GM21423 (cell line): Measurements from ENCODE around the gene DNAJC2.
"Not testable (repeated sequence)": the region's sequence is repeated elsewhere in the genome, so short reads cannot be mapped to it uniquely, and the experiment has no call there.

ENCODE experiments used
- ATAC-seq: cut with Tn5 transposase; IDR thresholded peaks from one replicate; pipeline ENCODE4 v1.9.1; 2021; ENCODE audit warnings: mild to moderate bottlenecking, moderate library complexity; ENCODE audit not compliant: unreplicated experiment

The DNAJC2 gene

GRCh38 chr7:103343332-103343731 is 1.2 kb downstream of the DNAJC2 start:
- ATAC-seq, result no peak

DNA sequence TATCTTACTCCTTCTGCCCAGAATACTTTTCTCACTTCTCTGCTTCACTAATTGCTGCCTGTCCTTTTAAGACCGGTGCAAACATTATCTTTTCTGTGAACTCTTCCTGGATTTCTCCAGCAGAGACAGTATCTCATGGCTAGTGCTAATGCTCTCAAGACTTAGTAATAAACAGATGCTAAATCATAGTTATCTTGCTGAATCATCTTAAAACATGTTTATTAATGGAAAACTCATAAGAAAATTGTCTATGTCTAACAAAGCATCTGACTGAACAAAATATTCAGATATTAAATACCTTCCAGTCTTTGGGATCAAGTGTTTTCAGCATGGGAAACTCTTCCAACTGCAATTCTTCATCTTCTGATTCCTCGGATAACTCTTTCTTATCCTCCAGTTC is 3.1 kb downstream of the DNAJC2 start:
- no peak for ATAC-seq

GRCh38 chr7:103338864-103339263 is 5.7 kb downstream of the DNAJC2 start:
- ATAC-seq, result no peak

GRCh38 chr7:103336761-103337160 is 7.8 kb downstream of the DNAJC2 start:
- ATAC-seq, result no peak

DNA sequence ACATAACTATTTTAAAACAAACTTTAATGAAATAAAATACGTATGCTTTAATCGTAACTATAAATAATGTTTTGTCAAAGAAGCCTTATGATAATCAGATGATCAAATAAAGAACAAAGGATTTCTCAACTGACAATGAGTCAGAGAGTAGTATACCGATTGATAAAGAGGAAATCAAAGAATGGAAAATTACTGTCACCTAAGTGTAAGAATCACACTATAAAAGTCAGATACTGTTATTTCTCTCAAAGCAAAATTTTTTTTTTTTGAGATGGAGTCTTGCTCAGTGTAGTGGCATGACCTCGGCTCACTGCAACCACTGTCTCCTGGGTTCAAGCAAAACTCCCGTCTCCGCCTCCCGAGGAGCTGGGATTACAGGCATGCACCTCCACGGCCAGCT is 18.8 kb downstream of the DNAJC2 start:
- no peak for ATAC-seq

GRCh38 chr7:103317009-103317408 is 27.6 kb downstream of the DNAJC2 start:
- no peak for ATAC-seq

DNA sequence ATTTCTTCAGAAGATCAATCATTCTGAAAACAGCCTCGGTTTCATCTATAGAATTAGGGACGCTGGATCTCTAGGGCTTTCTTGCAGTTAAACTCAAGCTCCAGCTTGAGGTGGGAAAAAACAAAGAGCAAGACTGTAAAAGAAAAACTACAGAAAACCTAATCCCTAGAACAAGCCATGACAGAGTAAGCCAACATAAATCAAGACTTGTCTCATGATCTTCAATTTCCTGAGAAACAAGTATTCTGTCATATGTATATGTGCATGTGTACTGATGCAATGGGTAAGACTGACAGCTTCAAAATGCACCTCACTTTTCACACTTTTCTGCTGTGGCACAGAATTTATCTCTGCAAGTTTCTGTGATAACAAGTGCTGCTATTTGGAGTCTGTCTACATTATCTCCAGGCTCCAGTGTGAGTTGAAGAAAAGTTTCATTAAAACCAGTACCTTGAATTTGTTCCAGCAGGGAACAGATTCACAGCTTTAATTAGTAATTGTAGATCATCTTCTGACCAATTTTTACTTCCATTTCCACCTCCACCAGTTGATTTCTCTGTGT is 28.1 kb downstream of the DNAJC2 start:
- ATAC-seq, result no peak

DNA sequence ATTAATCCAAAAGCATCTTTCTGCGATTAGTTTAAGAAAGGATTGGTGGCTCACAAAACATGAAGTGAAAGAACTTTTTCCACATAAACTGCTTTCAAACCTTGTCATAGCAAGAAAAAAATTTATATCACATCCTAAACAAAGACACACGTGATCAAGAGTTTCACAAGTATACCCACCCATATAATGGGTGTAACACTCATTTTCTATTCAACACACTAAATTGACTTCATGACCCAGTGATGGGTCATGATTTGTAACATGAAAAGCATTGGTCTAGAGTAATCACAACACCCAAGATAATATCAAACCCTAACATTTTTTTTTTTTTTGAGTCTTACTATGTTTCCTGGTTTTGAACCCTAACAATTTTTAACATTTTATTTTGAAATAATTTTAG is 29.7 kb downstream of the DNAJC2 start:
- no peak for ATAC-seq

DNA sequence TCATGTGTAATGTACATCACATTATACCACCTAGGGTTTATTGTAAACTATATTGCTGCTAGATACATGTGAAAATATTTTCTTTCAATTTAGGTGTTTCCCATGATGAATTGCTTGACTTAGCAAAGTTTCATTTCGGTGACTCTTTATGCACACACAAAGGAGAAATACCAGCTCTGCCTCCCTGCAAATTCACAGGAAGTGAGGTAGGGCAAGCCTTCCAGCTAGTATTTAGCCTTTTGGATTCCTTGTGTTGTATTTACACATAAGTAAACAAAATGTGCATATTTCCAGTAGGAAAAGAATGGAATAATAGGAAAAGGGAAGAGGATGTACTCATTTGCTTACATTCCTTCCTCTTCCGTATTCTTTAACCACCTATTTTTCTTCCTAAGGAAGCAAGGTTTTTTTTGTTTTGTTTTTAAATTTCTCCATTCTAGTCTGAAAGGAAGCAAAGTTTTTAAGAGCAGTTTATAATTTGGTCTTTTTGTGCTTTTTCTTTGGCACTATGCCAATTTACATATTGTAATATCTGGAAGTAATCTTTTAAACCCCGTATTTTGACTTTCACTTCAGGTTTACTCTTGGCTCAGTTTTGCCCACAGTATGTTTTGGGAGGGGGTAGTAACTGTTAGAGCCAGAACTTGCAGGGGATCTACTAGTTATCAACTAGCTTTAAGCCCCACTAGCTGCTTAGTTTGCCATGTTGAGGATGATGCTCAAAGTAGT is 36.9 kb downstream of the DNAJC2 start:
- no peak for ATAC-seq

- ATAC-seq, result no peak
These were observed 43.1 kb downstream of the DNAJC2 start for GRCh38 chr7:103301441-103301840.

DNA sequence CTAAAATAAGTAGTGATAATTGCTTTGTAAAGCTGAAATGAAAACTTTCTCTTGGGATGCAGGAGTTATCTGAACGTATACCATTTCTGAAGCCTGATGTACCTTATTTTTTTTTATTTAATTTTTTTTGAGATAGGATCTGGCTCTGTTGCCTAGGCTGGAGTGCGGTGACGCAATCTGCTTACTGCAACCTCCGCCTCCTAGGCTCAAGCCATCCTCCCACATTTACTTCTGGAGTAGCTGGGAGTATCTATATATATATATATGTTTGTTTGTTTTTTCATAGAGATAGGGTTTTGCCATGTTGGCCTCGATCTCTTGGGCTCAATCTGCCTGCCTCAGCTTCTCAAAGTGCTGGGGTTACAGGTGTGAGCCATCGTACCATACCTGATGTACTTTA is 44.9 kb downstream of the DNAJC2 start:
- ATAC-seq, result no peak

GRCh38 chr7:103297837-103298179 is 46.8 kb downstream of the DNAJC2 start:
- ATAC-seq, result peak; percentile 8

GRCh38 chr7:103296901-103297836 is 47.4 kb downstream of the DNAJC2 start, which contains the start of gene PMPCB:
Gene PMPCB (plus strand): TSS chr7:103297435. CDS start chr7:103297460, 25 bp downstream.
- ATAC-seq, result peak; percentile 95

- no peak for ATAC-seq
These were observed 51.0 kb downstream of the DNAJC2 start for GRCh38 chr7:103293526-103293925.

DNA sequence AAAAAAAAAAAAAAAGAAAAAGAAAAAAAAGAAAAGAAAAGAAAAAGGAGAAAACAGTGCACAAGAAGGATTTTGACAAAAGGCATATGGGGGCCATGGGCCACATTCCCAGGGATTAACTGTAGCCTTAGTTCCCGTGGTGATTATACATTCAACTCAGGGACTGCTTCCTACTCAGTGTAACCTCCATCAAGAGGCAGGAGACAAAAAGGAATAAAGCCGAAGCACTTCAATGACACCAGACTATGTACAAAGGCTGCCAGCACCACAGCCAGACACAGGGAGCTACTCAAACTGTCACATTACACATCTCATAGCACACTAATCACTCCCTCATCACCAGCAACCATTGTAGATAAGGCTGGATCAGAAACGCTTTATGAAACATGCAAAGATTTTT is 52.4 kb downstream of the DNAJC2 start:
- ATAC-seq, result no peak

- not testable (repeated sequence) for ATAC-seq
These were observed 61.7 kb downstream of the DNAJC2 start for GRCh38 chr7:103282802-103283427.

DNA sequence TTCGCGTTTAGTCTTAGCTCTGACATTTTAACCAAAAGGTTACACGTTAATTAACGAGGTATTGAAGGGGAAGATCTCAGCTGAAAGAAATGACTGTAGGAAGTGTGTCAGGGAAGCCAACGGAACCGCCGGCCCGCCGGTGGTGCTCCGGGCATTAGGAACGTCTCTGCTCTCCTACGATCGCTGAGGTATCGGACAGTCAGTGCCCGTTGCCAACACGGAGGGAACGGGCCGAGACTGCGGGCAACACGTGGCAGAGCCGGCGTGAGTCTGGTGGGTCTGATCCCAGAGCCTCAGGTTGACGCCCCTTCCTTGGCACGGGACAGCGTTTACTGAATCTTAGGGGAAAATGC is 63.8 kb downstream of the DNAJC2 start:
- ATAC-seq, result peak; percentile 8

DNA sequence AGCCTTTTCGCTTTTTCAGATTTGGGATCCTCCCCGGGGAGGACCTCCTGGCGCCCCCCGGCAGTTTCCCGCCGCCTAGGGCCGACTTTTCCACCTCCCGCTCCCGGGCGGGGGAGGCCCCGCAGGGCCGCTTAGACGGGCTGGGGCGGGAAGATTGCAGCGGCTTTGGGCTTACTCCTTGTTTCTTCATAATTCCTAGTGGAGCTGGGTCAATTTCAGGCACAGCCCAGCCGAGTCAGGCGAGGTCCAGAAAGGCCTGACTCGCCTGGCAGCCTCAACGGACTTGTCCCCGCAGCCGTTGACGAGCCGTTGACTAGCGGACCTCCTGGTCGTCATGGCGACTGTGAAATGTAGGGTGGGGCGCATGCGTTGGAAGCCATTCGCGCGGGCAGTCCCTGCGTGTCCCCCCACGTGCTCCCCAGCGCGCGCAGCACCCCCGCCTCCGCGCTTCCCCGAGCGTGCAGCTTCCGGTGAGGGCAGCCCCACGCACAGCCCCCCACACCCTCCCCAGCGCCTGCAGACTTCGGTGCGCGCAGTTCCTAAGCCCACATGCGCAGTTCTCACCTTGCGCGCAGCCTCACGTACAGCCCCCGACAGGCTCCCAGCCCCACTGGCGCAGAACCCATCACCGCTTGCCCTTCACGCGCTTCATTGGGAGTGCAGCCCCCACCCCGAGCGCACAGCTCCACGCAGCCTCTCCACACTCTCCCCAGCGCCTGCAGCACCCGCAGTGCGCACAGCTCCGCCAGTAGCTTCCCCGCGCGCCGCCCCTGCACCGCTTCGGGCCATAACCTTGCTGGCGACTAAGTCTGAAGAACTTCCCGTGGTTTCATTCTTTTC is 64.4 kb downstream of the DNAJC2 start:
- peak; percentile 93 for ATAC-seq

GRCh38 chr7:103279636-103279962 is 65.0 kb downstream of the DNAJC2 start:
- ATAC-seq, result peak; percentile 29

DNA sequence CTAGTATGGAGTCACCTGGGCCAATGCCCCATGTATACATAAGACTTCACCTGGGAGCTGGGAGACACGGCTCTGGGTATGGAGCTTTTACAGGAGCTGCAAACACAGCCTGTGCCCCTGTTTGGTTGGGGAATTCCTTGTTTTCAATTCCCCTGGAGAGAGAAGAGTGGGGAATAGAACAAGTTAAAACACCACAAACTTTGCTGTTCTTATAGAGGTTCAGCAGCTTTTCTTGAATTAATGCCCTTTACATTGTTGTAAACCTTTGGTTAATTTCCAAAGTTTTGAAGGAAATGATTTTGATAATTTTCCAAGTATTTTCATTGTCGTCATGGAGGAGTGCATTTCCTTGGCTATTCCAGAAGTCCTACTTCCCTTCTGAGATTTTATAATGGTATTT is 66.4 kb downstream of the DNAJC2 start:
- ATAC-seq, result not testable (repeated sequence)

GRCh38 chr7:103274867-103275266 is 69.7 kb downstream of the DNAJC2 start:
- ATAC-seq, result not testable (repeated sequence)
